IMR-90 (cell line): Measurements from ENCODE around the gene F11. TPM values are rescaled to one million over a fixed set of nuclear protein-coding genes. Genes with fewer than 3 reads are reported as not detected.

Experiments used
- ATAC-seq: fragments of 200-7000 bp; cut with Tn5 transposase; 2 replicates; pipeline ENCODE4 v1.9.1; 2020; ENCODE audit warnings: low read depth, mild to moderate bottlenecking, moderate library complexity
- BruUV-seq: library from RNA; stranded (reverse); fragments of 400-500 nt; replicated peaks from 2 replicates; lab custom pipeline; 2021; lab: Mats Ljungman, UMichigan
- CTCF ChIA-PET: fragments of 300-600 bp; formaldehyde crosslinking; extraction: SDS; loops from one replicate; lab custom pipeline; 2021; ENCODE audit warnings: antibody characterized with exemption; lab: Yijun Ruan, JAX
- POLR2A ChIA-PET: fragments of 300-600 bp; sonication (Branson Sonifier 250); formaldehyde crosslinking; loops from one replicate; lab custom pipeline; 2022; ENCODE audit warnings: antibody characterized with exemption; ENCODE audit not compliant: unreplicated experiment; lab: Charles Lee
- DNase-seq: peaks from one replicate; pipeline ENCODE4 v3.0.0; 2013
- H2AFZ ChIP-seq: replicated peaks from 2 replicates; pipeline ENCODE3; 2013; ENCODE audit warnings: low read length, mild to moderate bottlenecking; ENCODE audit not compliant: poor library complexity
- H2AK5ac ChIP-seq: 2 replicates; pipeline ENCODE4 v1.6.1; 2013; ENCODE audit warnings: low read depth, low read length, inconsistent platforms
- H2AK9ac ChIP-seq: replicated peaks from 2 replicates; pipeline ENCODE3; 2013; ENCODE audit warnings: mild to moderate bottlenecking, low read depth, low read length, moderate library complexity; ENCODE audit not compliant: poor library complexity
- H2BK120ac ChIP-seq: 2 replicates; pipeline ENCODE4 v1.6.1; 2013; ENCODE audit warnings: low read depth, low read length, inconsistent platforms
- H2BK15ac ChIP-seq: 3 replicates; pipeline ENCODE4 v1.6.1; 2013; ENCODE audit warnings: low read depth, low read length, inconsistent platforms
- H2BK20ac ChIP-seq: 2 replicates; pipeline ENCODE4 v1.6.1; 2013; ENCODE audit warnings: low read depth, mild to moderate bottlenecking, inconsistent platforms, low read length, moderate library complexity
- H2BK5ac ChIP-seq: 2 replicates; pipeline ENCODE4 v1.6.1; 2013; ENCODE audit warnings: mild to moderate bottlenecking, low read depth, low read length, inconsistent platforms; ENCODE audit not compliant: poor library complexity, severe bottlenecking
- H3K14ac ChIP-seq: replicated peaks from 2 replicates; pipeline ENCODE4 v1.6.1; 2013; ENCODE audit warnings: low read depth, low read length, inconsistent platforms
- H3K18ac ChIP-seq: 2 replicates; pipeline ENCODE4 v1.6.1; 2013; ENCODE audit warnings: low read depth, low read length, control low read depth
- H3K23ac ChIP-seq: 2 replicates; pipeline ENCODE4 v1.6.1; 2013; ENCODE audit warnings: low read depth, low read length, inconsistent platforms
- H3K27ac ChIP-seq: 2 replicates; pipeline ENCODE4 v1.5.1; 2013; ENCODE audit warnings: mild to moderate bottlenecking, control low read depth, low read length; ENCODE audit not compliant: insufficient read depth
- H3K27me3 ChIP-seq: 2 replicates; pipeline ENCODE4 v1.6.1; 2013; ENCODE audit warnings: low read length; ENCODE audit not compliant: control insufficient read depth, insufficient read depth
- H3K36me3 ChIP-seq: 2 replicates; pipeline ENCODE4 v1.6.1; 2013; ENCODE audit warnings: low read length, mixed read lengths; ENCODE audit not compliant: control insufficient read depth, insufficient read depth
- H3K4ac ChIP-seq: 2 replicates; pipeline ENCODE4 v1.6.1; 2013; ENCODE audit warnings: low read depth, low read length, inconsistent platforms
- H3K4me1 ChIP-seq: 2 replicates; pipeline ENCODE4 v1.6.1; 2013; ENCODE audit warnings: low read length, mixed read lengths; ENCODE audit not compliant: control insufficient read depth, insufficient read depth
- H3K4me2 ChIP-seq: 2 replicates; pipeline ENCODE4 v1.6.1; 2013; ENCODE audit warnings: low read depth, mild to moderate bottlenecking, control low read depth, low read length, moderate library complexity
- H3K4me3 ChIP-seq: 2 replicates; pipeline ENCODE4 v1.5.1; 2013; ENCODE audit warnings: low read depth, mild to moderate bottlenecking, control low read depth, low read length, moderate library complexity; ENCODE audit not compliant: insufficient read depth
- H3K56ac ChIP-seq: 2 replicates; pipeline ENCODE4 v1.6.1; 2013; ENCODE audit warnings: low read length, inconsistent platforms; ENCODE audit not compliant: insufficient read depth; ENCODE audit errors: extremely low read depth
- H3K79me1 ChIP-seq, 2 experiments: 2 replicates each; pipeline ENCODE4 v1.6.1; 2013; ENCODE audit warnings: low read length in 2 of 2, inconsistent platforms in 1 of 2, low read depth in 1 of 2
- H3K9ac ChIP-seq: 2 replicates; pipeline ENCODE4 v1.6.1; 2013; ENCODE audit warnings: low read depth, low read length, control low read depth
- H3K9me1 ChIP-seq: 2 replicates; pipeline ENCODE4 v1.6.1; 2013; ENCODE audit warnings: low read length, inconsistent platforms; ENCODE audit not compliant: insufficient read depth
- H3K9me3 ChIP-seq: 2 replicates; pipeline ENCODE4 v1.6.1; 2013; ENCODE audit warnings: low read length; ENCODE audit not compliant: control insufficient read depth, insufficient read depth
- H4K20me1 ChIP-seq: 2 replicates; pipeline ENCODE4 v1.6.1; 2013; ENCODE audit warnings: low read length, inconsistent platforms; ENCODE audit not compliant: insufficient read depth
- H4K5ac ChIP-seq: 2 replicates; pipeline ENCODE4 v1.6.1; 2013; ENCODE audit warnings: mild to moderate bottlenecking, low read depth, low read length, control low read depth
- H4K8ac ChIP-seq, 2 experiments: 2 replicates each; pipeline ENCODE4 v1.6.1; 2013; ENCODE audit warnings: low read depth in 2 of 2, low read length in 2 of 2, control low read depth in 1 of 2, inconsistent platforms in 1 of 2
- H4K91ac ChIP-seq: 2 replicates; pipeline ENCODE4 v1.6.1; 2013; ENCODE audit warnings: low read depth, low read length, inconsistent platforms; ENCODE audit not compliant: insufficient read depth
- CEBPB ChIP-seq: IDR thresholded peaks from 2 replicates; pipeline ENCODE4 v1.6.1; 2012; ENCODE audit warnings: low read depth, low read length, improper control_type of control experiment
- CTCF ChIP-seq: conservative IDR thresholded peaks from 2 replicates; pipeline ENCODE4 v1.5.1; 2012; ENCODE audit warnings: mild to moderate bottlenecking, low read depth, low read length, improper control_type of control experiment
- MAFK ChIP-seq: IDR thresholded peaks from 2 replicates; pipeline ENCODE4 v1.6.1; 2012; ENCODE audit warnings: low read depth, low read length, improper control_type of control experiment
- POLR2A ChIP-seq: IDR thresholded peaks from 2 replicates; pipeline ENCODE4 v1.6.1; 2012; ENCODE audit warnings: mild to moderate bottlenecking, low read depth, low read length
- SMC3 ChIP-seq: fragments of 150-350 bp; IDR thresholded peaks from 2 replicates; pipeline ENCODE4 v1.6.1; 2016; ENCODE audit warnings: low read depth, mild to moderate bottlenecking, antibody characterized with exemption, low read length, moderate library complexity
- dilution Hi-C: fragments of 300-500 bp; cut with HindIII; formaldehyde crosslinking; loops from one replicate; pipeline ENCODE4 v1.14.3; 2018; ENCODE audit warnings: low sequenced_read_pairs; ENCODE audit not compliant: unreplicated experiment
- in situ Hi-C: fragments of 300-500 bp; cut with MboI; formaldehyde crosslinking; loops from 3 replicates; pipeline ENCODE4 v1.14.3; 2019; ENCODE audit warnings: low sequenced_read_pairs, inconsistent platforms, mixed read lengths
- intact Hi-C: fragments of 100-400 bp; cut with micrococcal nuclease; formaldehyde crosslinking; loops from 2 replicates; pipeline ENCODE4 v1.10.0; 2022
- polyA plus RNA-seq, 3 experiments: library from polyadenylated mRNA; depleted of rRNA; stranded (reverse); fragments of >200 nt; gene quantifications; 2 replicates each; pipeline ENCODE4 v1.2.3, GENCODE V29; 2012; ENCODE audit warnings: low replicate concordance in 1 of 3
- total RNA-seq: library from RNA; depleted of rRNA; stranded (reverse); fragments of >200 nt; gene quantifications from 2 replicates; pipeline ENCODE4 v1.2.3, GENCODE V29; 2012

Gene F11
- total and polyA plus RNA-seq, 2 of the 4 experiments (the other 2 are of a cell fraction): not detected

GRCh38 chr4:186225848-186226247 is 40.1 kb upstream of the F11 start:
- no peak overlapping the region for H4K8ac ChIP-seq
- H3K4me1 ChIP-seq: no peaks in the 10 kb centered on the region
- H3K4me3 ChIP-seq: no peak overlapping the region
- H2AK9ac ChIP-seq: no peak overlapping the region
- H3K9ac ChIP-seq: no peak overlapping the region
- no peak overlapping the region for H2BK120ac ChIP-seq
- TF ChIP-seq POLR2A (no peak), SMC3 (no peak), CTCF (no peak), CEBPB (no peak), MAFK (no peak)
- in situ Hi-C loops: no loop called here
- dilution Hi-C loops: no loop called here
- H3K14ac ChIP-seq: no peak overlapping the region
- H3K9me1 ChIP-seq: no peaks in the 10 kb centered on the region
- no peak overlapping the region for H4K91ac ChIP-seq
- no peaks in the 10 kb centered on the region for H4K20me1 ChIP-seq
- no peaks in the 10 kb centered on the region for H3K27me3 ChIP-seq
- DNase-seq: no peak
- H3K4me2 ChIP-seq: no peak overlapping the region
- H3K9me3 ChIP-seq: no peaks in the 10 kb centered on the region
- H2BK15ac ChIP-seq: no peak overlapping the region
- H3K56ac ChIP-seq: no peak overlapping the region
- H3K27ac ChIP-seq: no peak overlapping the region
- no peak overlapping the region for H3K4ac ChIP-seq
- H2BK20ac ChIP-seq: no peak overlapping the region
- H3K23ac ChIP-seq: no peak overlapping the region
- no peak overlapping the region for H2AK5ac ChIP-seq
- H4K5ac ChIP-seq: no peak overlapping the region
- H3K36me3 ChIP-seq: no peaks in the 10 kb centered on the region
- no peak overlapping the region for H2BK5ac ChIP-seq
- BruUV-seq: no TSS peak
- intact Hi-C loops: no loop called here
- ChIA-PET CTCF (interaction anchor here (0.6 to 1.1 kb wide), 2 partner anchors 10 to 88 kb away, joined by 3 read pairs; no protein-coding TSS in a partner anchor), POLR2A (no interaction called here)
- no peak overlapping the region for H3K18ac ChIP-seq
- H2AFZ ChIP-seq: no peak overlapping the region
- no peaks in the 10 kb centered on the region for H3K79me1 ChIP-seq
- ATAC-seq: no peak
